Measurements from ENCODE around the gene HSPB7. TPM values are rescaled to one million over a fixed set of nuclear protein-coding genes. Genes with fewer than 3 reads are reported as not detected.

Gene HSPB7
- total and polyA plus RNA-seq, 2 of the 8 experiments (the other 6 are each of a cell fraction or from before 2014, with no cell fraction given) = not detected

- 95% methylated on average over 13 of the region's 13 CpGs; no CpG with 5 or more reads in 1 of the 2 experiments for WGBS, 2 experiments (ENCODE audit: extremely low coverage in 1 of 2, insufficient coverage in 1 of 2, insufficient read length in 1 of 2, insufficient replicate concordance in 2 of 2, low coverage in 1 of 2, low lambda C conversion rate in 2 of 2, missing lambda C conversion rate in 1 of 2)
- H3K9me3 ChIP-seq (ENCODE audit: insufficient read depth in 2 of 2, low read depth in 1 of 2, low read length in 1 of 2) = peaks cover 12 to 13% of the 10 kb centered on the region in 2 experiments
- H4K20me1 ChIP-seq (replicated peaks in 1 of 2; ENCODE audit: control insufficient read depth in 1 of 2, insufficient read depth in 2 of 2, low read length in 2 of 2) = peaks cover 0 to 2% of the 10 kb centered on the region in 2 experiments
- H3K4me1 ChIP-seq (replicated peaks in 1 of 4; ENCODE audit: control insufficient read depth in 3 of 4, insufficient read depth in 4 of 4, low read length in 3 of 4) = no peaks in the 10 kb centered on the region
- H3K27ac ChIP-seq (ENCODE audit: low read depth, low read length) = no peak overlapping the region
- H2AK5ac ChIP-seq (ENCODE audit: low read depth, low read length) = no peak overlapping the region
- no peaks in the 10 kb centered on the region for H3K27me3 ChIP-seq (replicated peaks in 1 of 4; ENCODE audit: control insufficient read depth in 3 of 4, extremely low read depth in 1 of 4, insufficient read depth in 3 of 4, low read length in 3 of 4)
- H4K91ac ChIP-seq (replicated peaks; ENCODE audit: insufficient read length, low read length) = no peak overlapping the region
- no peak overlapping the region for H2BK12ac ChIP-seq (ENCODE audit: low read depth, low read length)
- peaks cover 0 to 16% (median 8%) of the 10 kb centered on the region in 4 experiments; a peak in 6 of 8 replicates for H3K36me3 ChIP-seq (ENCODE audit: control insufficient read depth in 2 of 4, insufficient read depth in 4 of 4, low read length in 3 of 4)
- no peak overlapping the region for H2BK5ac ChIP-seq (ENCODE audit: low read depth, low read length)
- ChIA-PET POLR2A (ENCODE audit: partially characterized antibody) (interaction anchor here (0.9 kb wide), 1 partner anchor 29 kb away, joined by 3 read pairs; no protein-coding TSS in a partner anchor), CTCF (ENCODE audit: partially characterized antibody) (interaction anchor here (0.6 to 3.2 kb wide), 3 partner anchors 12 to 44 kb away, joined by 3 to 15 read pairs (median 4); no protein-coding TSS in a partner anchor)
- H2BK120ac ChIP-seq (replicated peaks; ENCODE audit: low read depth, low read length) = no peak overlapping the region
- DNase-seq (ENCODE audit: low read depth in 1 of 2, low spot score in 2 of 2) (no peak), FAIRE-seq (no peak)
- H3K23ac ChIP-seq (ENCODE audit: insufficient read length) = no peak overlapping the region
- H3K23me2 ChIP-seq (ENCODE audit: low read depth, low read length) = no peaks in the 10 kb centered on the region
- no peak overlapping the region for H2BK15ac ChIP-seq (ENCODE audit: low read length)
- no peak overlapping the region for H3K56ac ChIP-seq (replicated peaks; ENCODE audit: insufficient read length, low read depth, low read length)
- no peak overlapping the region for H2AFZ ChIP-seq (ENCODE audit: low read length)
- H3K79me1 ChIP-seq (ENCODE audit: low read depth, low read length) = peaks cover 5% of the 10 kb centered on the region
- H3K4me2 ChIP-seq (ENCODE audit: insufficient read depth in 1 of 2, low read depth in 2 of 2, low read length in 2 of 2) = no peak overlapping the region
- no peak overlapping the region for H2BK20ac ChIP-seq (ENCODE audit: low read length)
- peaks cover 0 to 15% of the 10 kb centered on the region in 2 experiments; a peak in 2 of 4 replicates for H3K79me2 ChIP-seq (ENCODE audit: control insufficient read depth in 1 of 2, insufficient read depth in 2 of 2, low read length in 2 of 2)
- H3K4me3 ChIP-seq (ENCODE audit: extremely low read depth in 1 of 4, insufficient read depth in 2 of 4, low read depth in 3 of 4, low read length in 4 of 4) = no peak overlapping the region
- H4K5ac ChIP-seq (ENCODE audit: insufficient read length, low read depth, low read length) = no peak overlapping the region
- H3K14ac ChIP-seq (ENCODE audit: insufficient read length) = no peak overlapping the region
- no peak overlapping the region for H3K9ac ChIP-seq (replicated peaks in 1 of 4; ENCODE audit: extremely low read depth in 1 of 4, low read depth in 3 of 4, low read length in 3 of 4)
- no peak overlapping the region for H3K4ac ChIP-seq (replicated peaks; ENCODE audit: insufficient read length, low read depth, low read length)
- H3K18ac ChIP-seq (ENCODE audit: extremely low read depth, low read length) = no peak overlapping the region
- no peak overlapping the region for H4K8ac ChIP-seq (ENCODE audit: extremely low read depth, insufficient read depth, low read length)
- TF ChIP-seq KDM4A (IDR thresholded peaks at IDR 0.05; ENCODE audit: low read depth, low read length, severe bottlenecking) (no peak), CHD1 (IDR thresholded peaks at IDR 0.05; ENCODE audit: low read depth, low read length) (no peak), RBBP5 (IDR thresholded peaks at IDR 0.05; ENCODE audit: borderline replicate concordance, low read depth, low read length) (no peak), BRCA1 (IDR thresholded peaks at IDR 0.05; ENCODE audit: low read depth, low read length) (no peak), YY1 (IDR thresholded peaks at IDR 0.05; ENCODE audit: low read depth, low read length) (no peak), CBX5 (IDR thresholded peaks at IDR 0.05; ENCODE audit: low read depth, low read length) (no peak), SRF (IDR thresholded peaks at IDR 0.05; ENCODE audit: low read depth, low read length) (no peak), CHD2 (IDR thresholded peaks at IDR 0.05; ENCODE audit: low read length) (no peak), EZH2 (IDR thresholded peaks at IDR 0.05; ENCODE audit: low read depth, low read length, severe bottlenecking) (no peak), ATF3 (IDR thresholded peaks at IDR 0.05; ENCODE audit: insufficient read depth, low read depth, low read length) (no peak), CTBP2 (IDR thresholded peaks at IDR 0.05; ENCODE audit: borderline replicate concordance, insufficient read depth, insufficient read length, low read length) (no peak)
Observed at GRCh38 chr1:15969321-15969880, 48.4 kb downstream of the HSPB7 start.
